OCI-LY1 (cell line): Measurements from ENCODE around the gene SAT1.

Experiments
- H2AFZ ChIP-seq: fragments of 200-600 bp; sonication (generic), shearing (Covaris generic); 2 replicates; pipeline ENCODE4 v1.6.0; 2014; ENCODE audit warnings: antibody characterized with exemption, mild to moderate bottlenecking, low read length
- H3F3A ChIP-seq: fragments of 200-600 bp; sonication (generic), shearing (Covaris generic); 2 replicates; pipeline ENCODE4 v1.6.0; 2014; ENCODE audit warnings: mild to moderate bottlenecking, antibody characterized with exemption, low read length, moderate library complexity; ENCODE audit not compliant: insufficient read depth
- H3K27ac ChIP-seq: fragments of 200-600 bp; sonication (generic); 2 replicates; pipeline ENCODE4 v1.5.1; 2014; ENCODE audit warnings: low read length, mixed run types, mild to moderate bottlenecking, low read depth; ENCODE audit not compliant: poor library complexity, severe bottlenecking
- H3K27me3 ChIP-seq: fragments of 200-600 bp; sonication (generic); 2 replicates; pipeline ENCODE4 v1.6.0; 2014; ENCODE audit warnings: antibody characterized with exemption, mild to moderate bottlenecking, low read length, moderate library complexity; ENCODE audit not compliant: insufficient read depth
- H3K36me3 ChIP-seq: fragments of 200-600 bp; sonication (generic); 2 replicates; pipeline ENCODE4 v1.6.1; 2014; ENCODE audit warnings: mild to moderate bottlenecking, antibody characterized with exemption, low read length, moderate library complexity, mixed read lengths; ENCODE audit not compliant: insufficient read depth
- H3K4me1 ChIP-seq: fragments of 200-600 bp; sonication (generic); 2 replicates; pipeline ENCODE4 v1.5.1; 2014; ENCODE audit warnings: mild to moderate bottlenecking, low read length, moderate library complexity; ENCODE audit not compliant: insufficient read depth, severe bottlenecking
- H3K4me2 ChIP-seq: fragments of 200-600 bp; sonication (generic), shearing (Covaris generic); 2 replicates; pipeline ENCODE4 v1.6.1; 2014; ENCODE audit warnings: low read length
- H3K4me3 ChIP-seq: fragments of 200-600 bp; sonication (generic); 2 replicates; pipeline ENCODE4 v1.5.1; 2014; ENCODE audit warnings: low read length, low read depth, mild to moderate bottlenecking, mixed read lengths; ENCODE audit not compliant: poor library complexity, severe bottlenecking
- H3K79me2 ChIP-seq: fragments of 200-600 bp; shearing (Covaris generic); 2 replicates; pipeline ENCODE4 v1.6.1; 2016; ENCODE audit warnings: mixed run types, low read length, mixed read lengths; ENCODE audit not compliant: insufficient read depth
- H3K9ac ChIP-seq: fragments of 200-600 bp; sonication (generic), shearing (Covaris generic); 2 replicates; pipeline ENCODE4 v1.6.1; 2014; ENCODE audit warnings: mild to moderate bottlenecking, low read length, mixed read lengths
- H3K9me2 ChIP-seq: fragments of 200-600 bp; sonication (generic), shearing (Covaris generic); 2 replicates; pipeline ENCODE4 v1.6.1; 2014; ENCODE audit warnings: low read depth, mild to moderate bottlenecking, low read length, mixed read lengths
- H3K9me3 ChIP-seq: fragments of 200-600 bp; shearing (Covaris generic); 2 replicates; pipeline ENCODE4 v1.6.1; 2014; ENCODE audit warnings: low read length, mixed read lengths
- H4K20me1 ChIP-seq: fragments of 200-600 bp; sonication (generic), shearing (Covaris generic); 2 replicates; pipeline ENCODE4 v1.6.0; 2016; ENCODE audit warnings: mild to moderate bottlenecking, low read length; ENCODE audit not compliant: insufficient read depth
- CTCF ChIP-seq: fragments of 200-600 bp; sonication (generic), shearing (Covaris generic); IDR thresholded peaks from 2 replicates; pipeline ENCODE4 v1.5.1; 2017; ENCODE audit warnings: mild to moderate bottlenecking, antibody characterized with exemption, low read length, moderate library complexity, mixed read lengths
- EZH2 ChIP-seq: fragments of 200-600 bp; sonication (generic), shearing (Covaris generic); IDR thresholded peaks from 2 replicates; pipeline ENCODE4 v1.8.0; 2017; ENCODE audit warnings: borderline replicate concordance, mixed run types, mild to moderate bottlenecking, antibody characterized with exemption, low read length, moderate library complexity, mixed read lengths

Gene SAT1

GRCh38 chrX:23773601-23774175 lies 9.3 kb upstream of the SAT1 start:
- peak overlapping the region; percentile 27; the same call in 1 of the 2 replicates for H3K9ac ChIP-seq
- H3K36me3 ChIP-seq = no peaks in the 10 kb centered on the region
- peak overlapping the region; percentile 76 for H3K27ac ChIP-seq
- no peaks in the 10 kb centered on the region for H3F3A ChIP-seq
- H2AFZ ChIP-seq = peak overlapping the region; percentile 96
- peak overlapping the region; percentile 41 for H3K4me2 ChIP-seq
- TF ChIP-seq CTCF = no peak
- no peak for TF ChIP-seq EZH2
- H3K4me3 ChIP-seq = peak overlapping the region; percentile 29
- no peaks in the 10 kb centered on the region for H4K20me1 ChIP-seq
- no peaks in the 10 kb centered on the region for H3K9me3 ChIP-seq
- no peaks in the 10 kb centered on the region for H3K79me2 ChIP-seq
- H3K27me3 ChIP-seq = no peaks in the 10 kb centered on the region
- H3K4me1 ChIP-seq = peaks cover 23% of the 10 kb centered on the region
- no peaks in the 10 kb centered on the region for H3K9me2 ChIP-seq

- Histone ChIP-seq H3K4me2 (no peak overlapping the region), H3K4me1 (peaks cover 27% of the 10 kb centered on the region), H2AFZ (no peak overlapping the region), H4K20me1 (no peaks in the 10 kb centered on the region), H3F3A (no peaks in the 10 kb centered on the region), H3K36me3 (no peaks in the 10 kb centered on the region), H3K27me3 (no peaks in the 10 kb centered on the region), H3K9ac (no peak overlapping the region), H3K9me2 (no peaks in the 10 kb centered on the region), H3K27ac (no peak overlapping the region), H3K79me2 (no peaks in the 10 kb centered on the region), H3K4me3 (no peak overlapping the region), H3K9me3 (no peaks in the 10 kb centered on the region)
- TF ChIP-seq EZH2 (no peak), CTCF (no peak)
Measured at GRCh38 chrX:23776363-23776762, 6.6 kb upstream of the SAT1 start.

GRCh38 chrX:23779025-23779424 lies 3.9 kb upstream of the SAT1 start:
- Histone ChIP-seq H3K9me3 (no peaks in the 10 kb centered on the region), H3F3A (no peaks in the 10 kb centered on the region), H3K36me3 (peaks cover 5% of the 10 kb centered on the region; the same call in 1 of the 2 replicates), H2AFZ (no peak overlapping the region), H4K20me1 (no peaks in the 10 kb centered on the region), H3K4me3 (no peak overlapping the region), H3K4me1 (peaks cover 25% of the 10 kb centered on the region), H3K79me2 (no peaks in the 10 kb centered on the region), H3K27me3 (no peaks in the 10 kb centered on the region), H3K9me2 (no peaks in the 10 kb centered on the region), H3K27ac (peak overlapping the region; percentile 28), H3K4me2 (no peak overlapping the region), H3K9ac (no peak overlapping the region)
- no peak for TF ChIP-seq EZH2
- no peak for TF ChIP-seq CTCF
